Thoracic aorta (tissue), 2 donors: ENCODE measurements around the gene EIF5A2. TPM values are rescaled to one million over a fixed set of nuclear protein-coding genes. Genes with fewer than 3 reads are reported as not detected.

Experiments used
- ATAC-seq: fragments of 150-250 bp; one replicate; pipeline ENCODE4 v1.8.0; 2017; ENCODE audit warnings: low read depth; ENCODE audit not compliant: insufficient number of reproducible peaks, low FRiP score
- DNase-seq: peaks from one replicate; pipeline ENCODE4 v3.0.0-alpha.2; 2020; ENCODE audit warnings: low spot score
- H3K27ac ChIP-seq, 2 donors: fragments of 200-600 bp; sonication (generic); 1 replicate in 1 of 2; 2 replicates in 1 of 2; pipeline ENCODE4 v1.5.1; 2016; ENCODE audit warnings: mild to moderate bottlenecking in 2 of 2, moderate library complexity in 2 of 2
- H3K27me3 ChIP-seq: fragments of 200-600 bp; sonication (generic); replicated peaks from 2 replicates; pipeline ENCODE4 v1.6.0; 2016; ENCODE audit warnings: mild to moderate bottlenecking; ENCODE audit not compliant: insufficient read depth
- H3K36me3 ChIP-seq: fragments of 200-600 bp; sonication (generic); one replicate; pipeline ENCODE4 v1.5.1; 2016
- H3K4me1 ChIP-seq, 2 donors: fragments of 200-600 bp; sonication (generic); 1 replicate in 1 of 2; 2 replicates in 1 of 2; pipeline versions ENCODE4 v1.5.1 to v1.6.0; 2016; ENCODE audit warnings: low read depth in 2 of 2, mild to moderate bottlenecking in 1 of 2; ENCODE audit not compliant: control insufficient read depth in 1 of 2
- H3K4me3 ChIP-seq: fragments of 200-600 bp; sonication (generic); 2 replicates; pipeline ENCODE4 v1.5.1; 2016; ENCODE audit warnings: mild to moderate bottlenecking
- H3K9me3 ChIP-seq: fragments of 200-600 bp; sonication (generic); 2 replicates; pipeline ENCODE4 v1.5.1; 2016
- CTCF ChIP-seq: fragments of 200-600 bp; sonication (generic); IDR thresholded peaks from one replicate; pipeline ENCODE4 v1.5.1; 2019; ENCODE audit warnings: antibody characterized with exemption
- total RNA-seq, 2 donors: library from RNA; depleted of rRNA; stranded (reverse); fragments of >200 nt; gene quantifications; one replicate each; pipeline versions ENCODE4 v1.1.0 to v1.2.3, GENCODE V29; 2016

Gene EIF5A2
- total RNA-seq, 2 donors from 2014 or later, result 7.4 to 12.2 TPM

- H3K4me3 ChIP-seq, result no peak overlapping the region
- no peak overlapping the region for H3K27ac ChIP-seq
- no peaks in the 10 kb centered on the region for H3K36me3 ChIP-seq
- TF ChIP-seq CTCF, result no peak
- H3K4me1 ChIP-seq, result no peaks in the 10 kb centered on the region
- DNase-seq, result no peak
- no peaks in the 10 kb centered on the region for H3K27me3 ChIP-seq
- ATAC-seq, result no peak
- no peaks in the 10 kb centered on the region for H3K9me3 ChIP-seq
Measured at GRCh38 chr3:170876537-170876936, 31.9 kb downstream of the EIF5A2 start.

- Histone ChIP-seq H3K27ac (peak within 1 kb of the TSS; percentile 52 to 62), H3K4me1 (peaks cover 18 to 19% of the 10 kb centered on the region in 2 donors), H3K36me3 (peaks cover 15% of the 10 kb centered on the region), H3K4me3 (peak within 1 kb of the TSS; percentile 78), H3K9me3 (no peaks in the 10 kb centered on the region), H3K27me3 (no peaks in the 10 kb centered on the region)
- peak; percentile 82 for DNase-seq
- TF ChIP-seq CTCF, result no peak
- peak; percentile 99 for ATAC-seq
Measured at GRCh38 chr3:170869645-170870593, 38.5 kb downstream of the EIF5A2 start, which contains the start of gene RPL22L1. Gene RPL22L1 (minus strand): TSS chr3:170870195. CDS start chr3:170870167, 28 bp downstream.

GRCh38 chr3:170869239-170869590 lies 39.2 kb downstream of the EIF5A2 start:
- H3K36me3 ChIP-seq, result peaks cover 15% of the 10 kb centered on the region
- peak overlapping the region in 1 of 2 donors; percentile 62 for H3K27ac ChIP-seq
- H3K9me3 ChIP-seq, result no peaks in the 10 kb centered on the region
- no peaks in the 10 kb centered on the region for H3K27me3 ChIP-seq
- no peak for ATAC-seq
- H3K4me1 ChIP-seq, result peaks cover 18 to 19% of the 10 kb centered on the region in 2 donors
- H3K4me3 ChIP-seq, result peak overlapping the region; percentile 78
- no peak for DNase-seq
- no peak for TF ChIP-seq CTCF

- Histone ChIP-seq H3K27ac (no peak overlapping the region), H3K4me1 (peaks cover 18 to 19% of the 10 kb centered on the region in 2 donors), H3K36me3 (peaks cover 15% of the 10 kb centered on the region), H3K9me3 (no peaks in the 10 kb centered on the region), H3K4me3 (peak overlapping the region; percentile 78), H3K27me3 (no peaks in the 10 kb centered on the region)
- ATAC-seq (no peak), DNase-seq (no peak)
- no peak for TF ChIP-seq CTCF
Measured at GRCh38 chr3:170868577-170869238, 39.7 kb downstream of the EIF5A2 start.
